NCI-H524 (cell line): Measurements from ENCODE around the gene KDM4E.
"Not testable (repeated sequence)": the region's sequence is repeated elsewhere in the genome, so short reads cannot be mapped to it uniquely, and the experiment has no call there.

Experiments used
- DNase-seq, 2 experiments: peaks; one replicate each; lab custom pipeline; 2025; lab: John Stamatoyannopoulos, UW

The KDM4E gene

DNA sequence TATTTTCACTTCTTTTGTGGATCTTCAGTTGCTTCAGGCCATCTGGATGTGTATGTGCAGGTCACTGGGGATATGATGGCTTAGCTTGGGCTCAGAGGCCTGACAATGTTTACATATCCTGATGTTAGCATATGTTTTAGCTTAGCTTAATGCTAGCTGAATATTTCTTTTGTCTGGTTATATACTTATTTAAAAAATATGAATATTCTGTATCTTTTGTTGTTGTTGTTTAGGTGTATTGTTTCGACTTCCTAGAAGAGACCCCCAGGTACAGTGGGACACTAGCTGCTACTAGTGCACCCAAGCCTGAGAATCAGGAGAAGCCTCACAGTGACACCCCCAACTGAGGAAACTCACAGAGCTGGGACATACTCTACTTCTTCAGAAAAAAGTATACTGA is at the start of gene KDM4E:
KDM4E (plus strand) TSS at position 301 of the 400 bp plus-strand sequence. CDS start 300 bp downstream, outside the sequence.
- no peak for DNase-seq

DNA sequence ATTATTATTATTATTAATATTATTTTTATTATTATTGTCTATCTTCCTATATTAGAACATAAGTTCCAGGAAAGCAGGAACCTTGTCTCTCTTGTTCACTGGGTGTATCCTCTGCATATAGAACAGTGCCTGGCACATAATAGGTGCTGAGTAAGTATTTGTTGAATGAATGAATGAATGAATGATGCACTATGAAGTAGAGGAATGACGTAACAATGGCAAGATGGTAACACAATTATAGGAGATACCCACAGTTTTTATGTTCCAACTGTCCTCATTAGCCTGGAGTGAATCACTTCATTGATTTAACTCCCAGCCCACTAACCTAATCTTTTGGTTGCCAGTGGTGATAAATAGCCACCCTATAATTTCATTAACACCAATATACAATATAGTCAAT is 49.5 kb upstream of the KDM4E start:
- no peak for DNase-seq

DNA sequence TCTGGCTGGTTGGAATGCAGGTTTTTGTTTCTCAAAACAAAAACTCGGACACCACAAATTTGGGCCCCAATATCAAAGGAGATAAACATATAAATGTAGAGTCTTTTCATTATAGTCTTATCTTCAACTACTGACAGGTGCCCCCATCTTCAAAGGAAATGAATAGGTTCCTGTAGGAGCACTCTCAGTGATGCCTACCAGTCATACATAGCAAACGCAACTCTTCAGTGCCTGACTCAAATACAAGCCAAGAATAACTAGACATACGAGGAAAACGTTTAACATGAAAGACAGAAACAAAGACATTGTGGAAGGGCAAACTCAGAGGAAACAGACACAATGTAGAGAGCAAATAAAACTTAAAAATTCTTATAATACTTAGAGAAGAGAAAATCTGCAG is 37.7 kb upstream of the KDM4E start:
- DNase-seq, result no peak

- DNase-seq, result no peak
Measured at GRCh38 chr11:94988748-94989147, 36.3 kb upstream of the KDM4E start.

DNA sequence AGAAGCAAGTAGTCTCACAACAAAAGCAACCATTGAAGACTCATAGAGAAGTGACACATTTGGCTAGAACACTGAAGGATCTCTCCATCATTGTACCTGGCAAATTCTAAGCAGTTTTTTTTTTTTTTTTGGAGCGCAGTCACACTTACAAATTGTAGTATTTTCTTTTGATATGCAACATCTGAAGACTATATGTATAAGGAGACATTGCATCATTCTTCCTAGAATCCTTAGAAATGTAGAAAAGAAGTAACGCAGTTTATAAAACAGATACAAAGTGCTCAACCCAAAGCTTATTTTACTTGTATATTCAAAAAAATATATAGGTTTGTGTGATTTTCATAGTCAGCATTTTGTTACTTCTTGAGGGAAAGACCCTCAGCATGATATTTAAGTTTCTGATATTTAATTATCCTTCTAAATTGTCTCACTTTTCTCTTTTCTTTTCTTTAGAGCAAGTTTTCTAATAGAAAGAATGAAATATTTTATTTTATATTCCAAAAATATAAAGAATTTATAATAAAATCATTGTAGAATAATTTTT is 31.6 kb upstream of the KDM4E start:
- no peak for DNase-seq

GRCh38 chr11:94997437-94997836 is 27.6 kb upstream of the KDM4E start:
- no peak for DNase-seq

DNA sequence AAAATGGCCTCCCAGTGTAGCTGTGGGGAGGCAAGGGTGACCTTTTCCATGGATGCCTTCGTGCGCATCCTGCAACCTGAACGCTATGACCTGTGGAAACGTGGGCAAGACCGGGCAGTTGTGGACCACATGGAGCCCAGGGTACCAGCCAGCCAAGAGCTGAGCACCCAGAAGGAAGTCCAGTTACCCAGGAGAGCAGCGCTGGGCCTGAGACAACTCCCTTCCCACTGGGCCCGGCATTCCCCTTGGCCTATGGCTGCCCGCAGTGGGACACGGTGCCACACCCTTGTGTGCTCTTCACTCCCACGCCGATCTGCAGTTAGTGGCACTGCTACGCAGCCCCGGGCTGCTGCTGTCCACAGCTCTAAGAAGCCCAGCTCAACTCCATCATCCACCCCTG is 26.8 kb upstream of the KDM4E start:
- DNase-seq, result no peak

- no peak for DNase-seq
Measured at GRCh38 chr11:95003716-95004115, 21.3 kb upstream of the KDM4E start.

DNA sequence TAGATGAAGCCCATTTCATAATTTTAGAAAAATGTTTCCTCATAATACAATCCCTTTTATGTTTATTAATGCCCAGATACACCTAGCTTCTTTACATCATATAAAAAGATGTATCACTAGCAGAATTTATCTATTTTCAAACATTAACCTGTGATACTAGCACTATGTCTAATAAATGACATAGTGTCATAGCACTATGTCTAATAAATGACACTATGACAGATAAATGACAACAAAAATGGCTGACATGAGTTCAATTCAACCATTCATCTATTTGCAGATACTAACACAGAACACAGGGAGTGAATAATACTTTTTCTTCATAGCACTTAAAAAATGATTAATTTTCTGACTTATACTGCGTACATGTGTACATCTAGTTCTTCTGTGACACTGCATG is 19.4 kb upstream of the KDM4E start:
- DNase-seq, result no peak

- no peak for DNase-seq
Measured at GRCh38 chr11:95011376-95011775, 13.7 kb upstream of the KDM4E start.

- DNase-seq, result no peak
Measured at GRCh38 chr11:95014184-95014821, 10.8 kb upstream of the KDM4E start.

DNA sequence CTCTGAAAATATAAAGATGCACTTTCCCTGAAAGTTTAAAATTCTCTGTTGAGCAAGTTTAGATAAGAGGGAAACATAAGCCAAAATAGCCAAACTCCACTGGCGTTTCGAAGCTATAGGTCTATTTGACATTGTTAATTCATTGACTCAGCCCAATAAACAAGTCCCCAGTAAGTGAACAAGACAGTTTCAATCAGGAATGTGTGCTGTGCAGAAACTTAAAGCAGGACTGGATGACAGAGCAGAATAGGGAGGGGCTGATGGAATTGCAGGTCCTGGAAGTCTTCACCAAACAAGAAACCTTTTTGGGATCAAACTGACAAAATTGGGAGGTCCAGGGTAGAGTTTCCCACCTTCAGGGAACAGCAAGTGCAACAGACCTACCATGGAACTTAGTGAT is 8.9 kb upstream of the KDM4E start:
- DNase-seq, result no peak

DNA sequence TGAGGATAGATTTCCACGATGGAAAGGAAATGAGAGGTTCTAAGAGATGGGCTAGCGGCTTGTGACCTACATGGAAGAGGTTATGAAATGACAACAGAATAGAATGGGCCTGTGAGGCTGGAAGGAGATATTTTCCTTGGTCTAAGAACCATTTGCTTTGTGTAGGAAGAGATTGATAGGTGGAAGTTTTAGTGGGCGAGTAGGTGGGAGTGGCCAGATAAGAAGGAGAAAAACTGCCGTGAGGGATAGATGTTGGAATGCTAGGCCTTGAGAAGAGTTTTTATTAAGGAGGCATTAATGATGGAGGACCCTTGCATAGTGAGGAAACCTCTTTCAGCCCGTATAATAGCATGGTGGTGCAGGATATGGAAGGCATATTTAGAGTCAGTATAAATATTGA is 3.6 kb upstream of the KDM4E start:
- not testable (repeated sequence) for DNase-seq

DNA sequence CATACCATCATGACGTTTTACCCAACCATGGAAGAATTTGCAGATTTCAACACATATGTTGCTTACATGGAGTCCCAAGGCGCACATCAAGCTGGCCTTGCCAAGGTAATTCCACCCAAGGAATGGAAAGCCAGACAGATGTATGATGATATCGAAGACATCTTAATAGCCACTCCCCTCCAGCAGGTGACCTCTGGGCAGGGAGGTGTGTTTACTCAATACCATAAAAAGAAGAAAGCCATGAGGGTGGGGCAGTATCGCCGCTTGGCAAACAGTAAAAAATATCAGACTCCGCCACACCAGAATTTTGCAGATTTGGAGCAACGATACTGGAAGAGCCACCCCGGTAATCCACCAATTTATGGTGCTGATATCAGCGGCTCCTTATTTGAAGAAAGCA is 536 bp downstream of the KDM4E start:
- DNase-seq, result not testable (repeated sequence)

DNA sequence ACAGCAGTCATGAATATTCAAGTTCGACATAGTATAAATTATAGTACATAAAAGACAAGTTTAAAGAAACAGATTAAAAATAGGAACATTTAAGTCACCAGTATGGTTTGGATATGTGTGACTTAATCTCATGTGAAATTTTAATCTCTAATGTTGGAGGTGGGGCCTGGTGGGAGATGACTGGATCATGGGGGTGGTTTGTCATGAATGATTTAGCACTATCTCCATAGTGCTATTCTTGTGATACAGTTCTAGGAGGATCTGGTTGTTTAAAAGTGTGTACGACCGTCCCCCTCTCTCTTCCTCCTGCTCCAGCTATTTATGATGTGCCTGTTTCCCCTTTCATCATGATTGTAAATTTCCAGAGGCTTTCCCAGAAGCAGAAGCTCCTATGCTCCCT is 3.3 kb downstream of the KDM4E start:
- no peak for DNase-seq

DNA sequence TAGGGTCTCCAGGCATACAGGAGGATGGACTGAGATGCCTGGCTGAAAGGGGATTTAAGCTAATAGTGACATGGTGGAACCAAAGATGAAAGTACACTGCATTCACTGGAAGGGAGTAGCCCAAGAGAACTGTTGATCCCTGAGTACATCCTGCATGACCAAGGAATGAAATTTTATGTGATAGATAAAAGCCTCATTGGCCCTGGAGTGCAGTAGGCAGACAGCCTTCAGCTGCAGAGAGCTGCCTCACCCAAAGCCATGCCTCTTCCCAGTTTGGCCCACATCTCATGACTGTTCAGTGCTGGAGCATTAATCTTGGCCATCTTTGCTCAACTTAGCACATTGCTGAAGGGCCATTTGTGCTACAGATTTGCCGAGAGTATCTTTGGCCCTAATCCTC is 8.0 kb downstream of the KDM4E start:
- no peak for DNase-seq

DNA sequence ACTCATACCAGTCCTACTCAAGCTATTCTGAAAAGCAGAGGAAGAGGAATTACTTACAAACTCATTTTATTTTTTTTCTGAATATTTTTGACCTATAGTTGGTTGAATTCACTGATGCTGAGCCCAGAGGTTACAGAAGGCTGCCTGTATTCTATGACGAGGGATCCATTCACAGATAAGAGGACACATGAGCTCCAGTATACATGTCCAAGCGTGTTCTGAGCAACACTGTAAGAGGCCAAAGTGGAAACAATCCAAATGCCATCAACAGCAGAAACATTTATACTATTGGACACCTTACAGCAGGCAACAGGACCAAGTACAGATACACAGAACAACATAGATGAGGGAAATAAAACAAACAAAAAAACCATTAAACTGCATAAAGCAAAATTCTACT is 10.3 kb downstream of the KDM4E start:
- no peak for DNase-seq

DNA sequence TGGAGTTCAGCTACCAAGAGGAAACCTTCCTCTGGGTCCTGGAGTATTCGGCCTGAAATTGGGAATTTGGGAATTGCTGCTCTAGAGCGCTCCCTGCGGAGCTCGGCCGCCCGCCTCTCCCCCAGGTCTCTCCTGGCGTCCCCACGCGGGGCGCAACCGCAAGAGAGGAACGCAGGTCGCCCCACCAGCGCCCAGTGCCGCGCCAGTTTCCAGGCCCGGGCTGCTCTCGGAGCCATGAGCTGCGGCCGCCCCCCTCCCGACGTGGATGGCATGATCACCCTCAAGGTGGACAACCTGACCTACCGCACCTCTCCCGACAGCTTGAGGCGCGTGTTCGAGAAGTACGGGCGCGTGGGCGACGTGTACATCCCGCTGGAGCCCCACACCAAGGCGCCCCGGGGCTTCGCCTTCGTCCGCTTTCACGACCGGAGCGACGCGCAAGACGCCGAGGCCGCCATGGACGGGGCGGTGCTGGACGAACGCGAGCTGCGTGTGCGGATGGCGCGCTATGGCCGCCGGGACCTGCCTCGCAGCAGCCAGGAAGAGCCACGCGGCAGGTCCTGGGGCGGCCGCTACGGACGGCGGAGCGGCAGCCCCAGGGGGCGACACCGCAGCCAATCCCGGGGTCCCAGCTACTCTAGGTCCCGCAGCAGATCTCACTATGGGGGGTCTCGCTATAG is 12.4 kb downstream of the KDM4E start:
- not testable (repeated sequence) for DNase-seq

GRCh38 chr11:95042239-95042638 is 17.2 kb downstream of the KDM4E start:
- DNase-seq, result no peak

DNA sequence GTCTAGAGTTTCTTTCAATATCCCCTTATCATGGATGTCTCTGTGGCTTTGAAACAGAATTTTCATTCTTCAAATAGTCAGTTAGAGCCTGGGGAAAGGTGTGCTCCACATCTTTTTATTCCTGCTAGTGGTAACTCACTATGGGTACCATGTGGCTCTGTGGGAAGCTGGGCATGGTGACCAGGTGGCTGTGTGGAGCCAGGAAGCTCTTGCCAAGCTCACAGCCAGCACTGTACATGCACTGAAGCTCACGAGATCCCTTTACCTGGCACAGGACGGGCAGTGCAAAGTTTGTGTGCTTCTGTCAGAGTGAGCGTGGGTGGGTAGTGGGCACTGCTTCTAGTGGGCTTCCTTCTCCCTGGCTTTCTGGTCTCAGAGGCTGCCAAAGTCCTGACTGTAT is 17.8 kb downstream of the KDM4E start:
- DNase-seq, result no peak

DNA sequence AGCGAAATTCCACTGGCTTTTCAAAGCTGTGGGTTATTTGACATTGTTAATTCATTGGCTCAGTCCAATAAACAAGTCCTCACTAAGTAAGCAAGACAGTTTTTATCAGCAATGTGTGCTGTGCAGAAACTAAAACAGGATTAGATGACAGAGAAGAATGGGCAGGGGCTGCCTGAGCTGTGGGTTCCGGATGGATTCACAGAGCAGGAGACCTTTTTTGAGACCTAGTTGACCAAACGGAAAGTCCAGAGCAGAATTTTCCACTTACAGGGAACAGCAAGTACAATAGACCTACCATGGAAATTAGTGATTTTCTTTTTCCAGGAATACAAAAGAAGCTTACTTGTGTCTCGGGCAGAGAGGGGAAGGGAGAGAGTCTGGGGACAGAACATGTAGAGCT is 19.0 kb downstream of the KDM4E start:
- DNase-seq, result no peak

GRCh38 chr11:95045812-95046211 is 20.8 kb downstream of the KDM4E start:
- DNase-seq, result no peak

- not testable (repeated sequence) for DNase-seq
Measured at GRCh38 chr11:95049122-95049521, 24.1 kb downstream of the KDM4E start, which contains the start of gene KDM4F. Gene KDM4F (plus strand): TSS chr11:95049422.
